PC-3 (cell line): ENCODE data around the gene HOXB2. TPM values are rescaled to one million over a fixed set of nuclear protein-coding genes. Genes with fewer than 3 reads are reported as not detected.

Experiments
- ATAC-seq: fragments of 200-7000 bp; cut with Tn5 transposase; 2 replicates; pipeline ENCODE4 v1.9.1; 2020; ENCODE audit warnings: mild to moderate bottlenecking, moderate library complexity
- BruUV-seq: library from RNA; stranded (reverse); fragments of 400-500 nt; replicated peaks from 2 replicates; lab custom pipeline; 2021; lab: Mats Ljungman, UMichigan
- CTCF ChIA-PET: fragments of 300-600 bp; sonication (Branson Sonifier 250); formaldehyde crosslinking; loops from one replicate; lab custom pipeline; 2022; ENCODE audit warnings: antibody characterized with exemption; lab: Charles Lee
- POLR2A ChIA-PET: fragments of 300-600 bp; sonication (Branson Sonifier 250); formaldehyde crosslinking; loops from one replicate; lab custom pipeline; 2022; ENCODE audit warnings: antibody characterized with exemption; ENCODE audit not compliant: unreplicated experiment; lab: Charles Lee
- DNase-seq: peaks from one replicate; pipeline ENCODE4 v3.0.0-alpha.2; 2015
- H2AFZ ChIP-seq: fragments of 300-600 bp; sonication (generic); 2 replicates; pipeline ENCODE4 v1.6.0; 2016; ENCODE audit warnings: antibody characterized with exemption, low read length
- H3F3A ChIP-seq: fragments of 300-600 bp; sonication (generic); one replicate; pipeline ENCODE4 v1.6.0; 2017; ENCODE audit warnings: antibody characterized with exemption, low read length, control low read depth, mild to moderate bottlenecking; ENCODE audit not compliant: unreplicated experiment
- H3K27ac ChIP-seq: fragments of 300-600 bp; sonication (generic); 2 replicates; pipeline ENCODE4 v1.5.1; 2016; ENCODE audit warnings: mild to moderate bottlenecking, low read length
- H3K27me3 ChIP-seq: fragments of 300-600 bp; sonication (generic); 2 replicates; pipeline ENCODE4 v1.6.1; 2016; ENCODE audit warnings: low read length, mixed read lengths
- H3K36me3 ChIP-seq: fragments of 300-600 bp; sonication (generic); 2 replicates; pipeline ENCODE4 v1.6.1; 2016; ENCODE audit warnings: low read depth, mixed run types, low read length, mixed read lengths
- H3K4me1 ChIP-seq: fragments of 300-600 bp; sonication (generic); 2 replicates; pipeline ENCODE4 v1.5.1; 2016; ENCODE audit warnings: low read length; ENCODE audit not compliant: insufficient read depth
- H3K4me2 ChIP-seq: fragments of 300-600 bp; sonication (generic); 2 replicates; pipeline ENCODE4 v1.6.0; 2016; ENCODE audit warnings: low read length
- H3K4me3 ChIP-seq: fragments of 300-600 bp; sonication (generic); 2 replicates; pipeline ENCODE4 v1.5.1; 2016; ENCODE audit warnings: mild to moderate bottlenecking, low read length, mixed read lengths
- H3K79me2 ChIP-seq: fragments of 300-600 bp; sonication (generic); 2 replicates; pipeline ENCODE4 v1.6.1; 2017; ENCODE audit warnings: low read length, mixed read lengths
- H3K9ac ChIP-seq: fragments of 300-600 bp; sonication (generic); 2 replicates; pipeline ENCODE4 v1.6.0; 2016; ENCODE audit warnings: mild to moderate bottlenecking, low read length
- H3K9me2 ChIP-seq: fragments of 300-600 bp; sonication (generic); replicated peaks from 2 replicates; pipeline ENCODE4 v1.6.1; 2016; ENCODE audit warnings: mixed run types, low read length, mixed read lengths
- H3K9me3 ChIP-seq: fragments of 300-600 bp; sonication (generic); 2 replicates; pipeline ENCODE4 v1.6.1; 2016; ENCODE audit warnings: low read length, mixed read lengths
- H4K20me1 ChIP-seq: fragments of 300-600 bp; sonication (generic); 2 replicates; pipeline ENCODE4 v1.6.1; 2016; ENCODE audit warnings: low read length, mixed read lengths
- EZH2 ChIP-seq: fragments of 300-600 bp; sonication (generic); IDR thresholded peaks from one replicate; pipeline ENCODE4 v1.6.1; 2017; ENCODE audit warnings: antibody characterized with exemption, mild to moderate bottlenecking, low read length; ENCODE audit not compliant: unreplicated experiment
- EZH2phosphoT487 ChIP-seq: fragments of 300-600 bp; sonication (generic); IDR thresholded peaks from 2 replicates; pipeline ENCODE4 v1.6.1; 2018; ENCODE audit warnings: mild to moderate bottlenecking, antibody characterized with exemption, low read length, borderline replicate concordance
- intact Hi-C: fragments of 100-400 bp; cut with micrococcal nuclease; formaldehyde crosslinking; loops from 2 replicates; pipeline ENCODE4 v1.9.0; 2023
- total RNA-seq: library from RNA; depleted of rRNA; stranded (reverse); fragments of >200 nt; gene quantifications from 2 replicates; pipeline ENCODE4 v1.2.3, GENCODE V29; 2014
- TF ChIP-seq, protein P1 (sequence below): fragments of 300-600 bp; sonication (generic); conservative IDR thresholded peaks from 2 replicates; pipeline ENCODE4 v1.5.1; 2017; ENCODE audit warnings: antibody characterized with exemption, low read depth, mild to moderate bottlenecking, low read length

HOXB2 gene
- total RNA-seq, 1 experiment from 2014 or later, result 1.1 TPM

DNA sequence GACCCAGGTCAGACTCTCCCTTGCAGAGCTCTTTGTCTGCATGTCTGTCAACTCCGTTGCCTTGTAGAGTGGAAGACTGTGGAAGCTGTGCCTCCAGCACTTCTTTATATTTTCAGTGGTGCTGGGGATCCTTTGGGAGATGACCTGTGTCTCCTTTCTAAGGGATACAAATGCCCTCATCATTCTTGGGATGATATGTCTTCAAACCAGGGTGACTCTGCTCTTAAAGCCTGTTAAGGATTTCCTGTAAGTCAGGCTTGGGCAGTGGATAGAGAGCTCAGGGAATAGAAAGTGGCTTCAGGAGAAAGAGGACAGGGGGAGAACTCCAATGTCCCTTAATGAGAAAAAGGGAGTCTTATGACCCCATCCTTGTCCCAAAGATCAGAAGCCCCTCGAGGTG lies 43.6 kb upstream of the HOXB2 start:
- TF ChIP-seq EZH2phosphoT487, result no peak
- TF ChIP-seq, protein P1, sequence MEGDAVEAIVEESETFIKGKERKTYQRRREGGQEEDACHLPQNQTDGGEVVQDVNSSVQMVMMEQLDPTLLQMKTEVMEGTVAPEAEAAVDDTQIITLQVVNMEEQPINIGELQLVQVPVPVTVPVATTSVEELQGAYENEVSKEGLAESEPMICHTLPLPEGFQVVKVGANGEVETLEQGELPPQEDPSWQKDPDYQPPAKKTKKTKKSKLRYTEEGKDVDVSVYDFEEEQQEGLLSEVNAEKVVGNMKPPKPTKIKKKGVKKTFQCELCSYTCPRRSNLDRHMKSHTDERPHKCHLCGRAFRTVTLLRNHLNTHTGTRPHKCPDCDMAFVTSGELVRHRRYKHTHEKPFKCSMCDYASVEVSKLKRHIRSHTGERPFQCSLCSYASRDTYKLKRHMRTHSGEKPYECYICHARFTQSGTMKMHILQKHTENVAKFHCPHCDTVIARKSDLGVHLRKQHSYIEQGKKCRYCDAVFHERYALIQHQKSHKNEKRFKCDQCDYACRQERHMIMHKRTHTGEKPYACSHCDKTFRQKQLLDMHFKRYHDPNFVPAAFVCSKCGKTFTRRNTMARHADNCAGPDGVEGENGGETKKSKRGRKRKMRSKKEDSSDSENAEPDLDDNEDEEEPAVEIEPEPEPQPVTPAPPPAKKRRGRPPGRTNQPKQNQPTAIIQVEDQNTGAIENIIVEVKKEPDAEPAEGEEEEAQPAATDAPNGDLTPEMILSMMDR, result no peak
- Histone ChIP-seq H3K4me1 (peaks cover 22% of the 10 kb centered on the region), H3K36me3 (no peaks in the 10 kb centered on the region), H3F3A (no peaks in the 10 kb centered on the region), H2AFZ (no peak overlapping the region), H3K27ac (no peak overlapping the region), H3K79me2 (0 out of 2 replicates have a peak, but pooled peaks cover 6% of the 10 kb centered on the region), H3K27me3 (no peaks in the 10 kb centered on the region), H3K9me2 (no peaks in the 10 kb centered on the region), H3K9me3 (no peaks in the 10 kb centered on the region), H3K4me2 (no peak overlapping the region), H4K20me1 (no peaks in the 10 kb centered on the region), H3K9ac (no peak overlapping the region), H3K4me3 (no peak overlapping the region)
- DNase-seq, result no peak
- BruUV-seq, result no TSS peak
- ATAC-seq, result no peak
- ChIA-PET CTCF (interaction anchor here (1.6 kb wide), 1 partner anchor 255 kb away, joined by 3 read pairs; no protein-coding TSS in a partner anchor), POLR2A (no interaction called here)
- intact Hi-C loops, result no loop called here

DNA sequence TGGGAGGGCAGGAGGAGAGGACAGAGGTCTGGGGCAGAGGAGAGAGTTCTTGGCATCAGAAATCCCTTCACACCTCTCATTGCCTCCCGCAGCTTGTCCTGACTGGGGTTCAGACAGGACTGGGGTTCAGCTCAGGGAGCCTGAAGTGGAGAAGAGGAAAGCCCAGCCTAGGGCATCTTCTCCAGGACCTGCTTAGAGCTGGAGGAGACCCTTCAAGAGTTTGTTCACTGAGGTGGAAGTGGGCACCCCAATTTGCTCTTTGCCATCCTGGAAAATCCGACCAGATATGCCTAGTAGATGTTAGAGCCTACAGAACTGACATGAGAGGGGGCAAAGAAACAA lies 43.1 kb upstream of the HOXB2 start:
- H3K27me3 ChIP-seq, result no peaks in the 10 kb centered on the region
- H3K9me3 ChIP-seq, result no peaks in the 10 kb centered on the region
- DNase-seq (no peak), ATAC-seq (no peak)
- H3K79me2 ChIP-seq, result 0 out of 2 replicates have a peak, but pooled peaks cover 6% of the 10 kb centered on the region
- no peak overlapping the region for H3K27ac ChIP-seq
- no peak overlapping the region for H2AFZ ChIP-seq
- H3K9ac ChIP-seq, result no peak overlapping the region
- intact Hi-C loops, result no loop called here
- no peak overlapping the region for H3K4me3 ChIP-seq
- H4K20me1 ChIP-seq, result no peaks in the 10 kb centered on the region
- no peaks in the 10 kb centered on the region for H3K36me3 ChIP-seq
- TF ChIP-seq, protein P1, result no peak
- TF ChIP-seq EZH2phosphoT487 (no peak), EZH2 (no peak)
- H3K9me2 ChIP-seq, result no peaks in the 10 kb centered on the region
- no peak overlapping the region for H3K4me2 ChIP-seq
- no TSS peak for BruUV-seq
- POLR2A ChIA-PET, result interaction anchor here (0.5 to 1.1 kb wide), 2 partner anchors 116 to 323 kb away, joined by 3 to 5 read pairs; no protein-coding TSS in a partner anchor
- CTCF ChIA-PET, result interaction anchor here (1.0 to 1.6 kb wide), 3 partner anchors 131 to 254 kb away, joined by 3 read pairs; no protein-coding TSS in a partner anchor
- H3K4me1 ChIP-seq, result peaks cover 22% of the 10 kb centered on the region
- H3F3A ChIP-seq, result no peaks in the 10 kb centered on the region

DNA sequence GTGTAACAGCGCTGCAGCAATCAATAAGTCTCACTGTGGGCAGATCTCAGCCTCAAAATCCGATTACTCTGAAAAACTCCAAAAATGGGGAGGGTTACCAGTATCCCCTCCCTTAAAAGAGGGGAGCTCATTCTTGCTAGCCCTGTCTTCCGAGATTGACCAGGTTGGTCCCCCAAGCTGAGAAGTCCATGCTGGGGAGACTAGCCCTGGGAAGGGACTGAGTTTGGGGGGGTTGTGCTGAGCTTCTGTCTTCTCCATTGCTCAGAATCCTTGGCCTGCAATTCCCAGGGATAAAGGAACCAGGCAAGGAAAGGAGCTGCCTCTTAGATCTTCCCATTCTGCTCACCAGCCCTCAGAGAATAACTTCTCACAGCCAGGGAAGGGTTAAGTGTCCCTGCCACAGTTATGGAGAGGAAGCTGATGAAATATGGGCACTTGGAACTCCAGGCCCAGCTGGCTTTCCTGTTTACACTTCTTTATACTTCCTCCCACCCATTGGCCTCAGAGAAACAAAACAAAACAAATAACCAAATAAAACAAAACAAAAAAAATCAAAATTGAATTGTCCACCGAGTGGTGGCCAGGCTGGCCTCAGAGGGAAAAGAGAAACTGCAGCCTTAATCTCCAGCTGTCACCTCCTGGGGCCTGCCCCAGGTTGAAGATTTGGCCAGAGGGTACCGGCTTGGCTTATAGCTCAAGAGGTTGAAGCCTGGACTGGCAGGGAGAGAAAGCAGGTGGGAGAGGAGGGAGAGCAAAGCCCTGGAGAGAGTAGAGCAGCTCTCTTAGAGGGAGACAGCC lies 42.6 kb upstream of the HOXB2 start:
- intact Hi-C loops, result no loop called here
- Histone ChIP-seq H3K9me3 (no peaks in the 10 kb centered on the region), H3K27me3 (no peaks in the 10 kb centered on the region), H3K27ac (no peak overlapping the region), H3F3A (no peaks in the 10 kb centered on the region), H2AFZ (no peak overlapping the region), H4K20me1 (no peaks in the 10 kb centered on the region), H3K36me3 (no peaks in the 10 kb centered on the region), H3K4me1 (peaks cover 22% of the 10 kb centered on the region), H3K9ac (no peak overlapping the region), H3K4me2 (no peak overlapping the region), H3K9me2 (no peaks in the 10 kb centered on the region), H3K79me2 (0 out of 2 replicates have a peak, but pooled peaks cover 6% of the 10 kb centered on the region), H3K4me3 (no peak overlapping the region)
- DNase-seq (no peak), ATAC-seq (no peak)
- ChIA-PET CTCF (interaction anchor here (0.6 to 1.6 kb wide), 4 partner anchors 131 to 254 kb away, joined by 3 read pairs; no protein-coding TSS in a partner anchor), POLR2A (interaction anchor here (0.5 to 1.1 kb wide), 3 partner anchors 115 to 322 kb away, joined by 3 to 5 read pairs (median 3); no protein-coding TSS in a partner anchor)
- TF ChIP-seq, protein P1, result no peak
- no peak for TF ChIP-seq EZH2
- no peak for TF ChIP-seq EZH2phosphoT487
- BruUV-seq, result no TSS peak
